KMS-11 (cell line): Measurements from ENCODE around the gene PTPN14.
A peak's percentile ranks its signal among the peaks of the same experiment; 100 is the strongest.

Source experiments
- H2AFZ ChIP-seq: fragments of 200-600 bp; sonication (generic); 2 replicates; pipeline ENCODE4 v1.6.1; 2016; ENCODE audit warnings: antibody characterized with exemption, mixed run types, low read depth
- H3K27ac ChIP-seq: fragments of 200-600 bp; sonication (generic); 2 replicates; pipeline ENCODE4 v1.6.1; 2016; ENCODE audit warnings: mild to moderate bottlenecking, mixed run types
- H3K27me3 ChIP-seq: fragments of 200-600 bp; sonication (generic); 2 replicates; pipeline ENCODE4 v1.6.1; 2017; ENCODE audit warnings: mild to moderate bottlenecking, low read depth, mixed run types, moderate library complexity; ENCODE audit not compliant: insufficient read depth
- H3K36me3 ChIP-seq: fragments of 200-600 bp; sonication (generic); 2 replicates; pipeline ENCODE4 v1.6.1; 2017; ENCODE audit warnings: mild to moderate bottlenecking, mixed run types; ENCODE audit not compliant: insufficient read depth
- H3K4me1 ChIP-seq: fragments of 200-600 bp; sonication (generic); 2 replicates; pipeline ENCODE4 v1.6.1; 2016; ENCODE audit warnings: mild to moderate bottlenecking, low read depth, mixed run types; ENCODE audit not compliant: poor library complexity, severe bottlenecking
- H3K4me2 ChIP-seq: fragments of 200-600 bp; sonication (generic); 2 replicates; pipeline ENCODE4 v1.7.0; 2016; ENCODE audit warnings: mild to moderate bottlenecking, mixed run types
- H3K4me3 ChIP-seq: fragments of 200-600 bp; sonication (generic); IDR thresholded peaks from 2 replicates; pipeline ENCODE4 v1.6.1; 2017; ENCODE audit warnings: low read depth, low read length, mixed read lengths; ENCODE audit not compliant: insufficient read depth
- H3K79me2 ChIP-seq: fragments of 200-600 bp; sonication (generic); 2 replicates; pipeline ENCODE4 v1.6.1; 2016; ENCODE audit warnings: low read depth, mixed run types; ENCODE audit not compliant: insufficient read depth
- H3K9ac ChIP-seq: fragments of 200-600 bp; sonication (generic); 2 replicates; pipeline ENCODE4 v1.6.1; 2016; ENCODE audit warnings: mild to moderate bottlenecking, mixed run types
- H4K20me1 ChIP-seq: fragments of 200-600 bp; sonication (generic); 2 replicates; pipeline ENCODE4 v1.6.1; 2016; ENCODE audit warnings: mild to moderate bottlenecking, mixed run types; ENCODE audit not compliant: insufficient read depth
- TF ChIP-seq, protein P1 (sequence below): fragments of 200-600 bp; sonication (generic); conservative IDR thresholded peaks from 2 replicates; pipeline ENCODE4 v1.6.1; 2017; ENCODE audit warnings: low read depth, mild to moderate bottlenecking, antibody characterized with exemption, low read length, moderate library complexity, mixed read lengths

The PTPN14 gene

DNA sequence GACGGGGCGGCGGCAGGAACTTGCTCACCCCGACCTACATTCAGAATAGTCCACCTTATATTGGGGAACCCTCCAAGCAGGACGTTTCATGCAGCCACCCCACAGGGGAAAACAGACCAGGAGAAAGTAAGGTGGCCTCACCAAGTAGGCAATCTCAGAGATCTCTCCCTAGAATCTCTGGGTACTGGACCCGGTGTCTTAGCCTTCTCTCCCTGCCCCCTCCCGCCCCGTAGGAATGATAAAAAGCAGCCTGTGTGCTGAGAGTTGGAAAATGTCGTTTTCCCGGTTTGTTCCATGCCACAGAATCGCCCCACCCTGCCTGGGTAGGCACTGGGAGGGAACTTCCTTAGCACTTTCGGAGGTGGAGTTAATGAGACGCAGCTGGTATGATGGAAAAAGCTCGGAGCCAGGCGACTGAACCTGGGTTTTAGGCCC, 789 bp upstream of the PTPN14 start:
- H3K4me3 ChIP-seq: peak overlapping the region; percentile 85
- peak overlapping the region; percentile 82 for H3K4me2 ChIP-seq
- no peaks in the 10 kb centered on the region for H3K79me2 ChIP-seq
- no peaks in the 10 kb centered on the region for H4K20me1 ChIP-seq
- TF ChIP-seq, protein P1, sequence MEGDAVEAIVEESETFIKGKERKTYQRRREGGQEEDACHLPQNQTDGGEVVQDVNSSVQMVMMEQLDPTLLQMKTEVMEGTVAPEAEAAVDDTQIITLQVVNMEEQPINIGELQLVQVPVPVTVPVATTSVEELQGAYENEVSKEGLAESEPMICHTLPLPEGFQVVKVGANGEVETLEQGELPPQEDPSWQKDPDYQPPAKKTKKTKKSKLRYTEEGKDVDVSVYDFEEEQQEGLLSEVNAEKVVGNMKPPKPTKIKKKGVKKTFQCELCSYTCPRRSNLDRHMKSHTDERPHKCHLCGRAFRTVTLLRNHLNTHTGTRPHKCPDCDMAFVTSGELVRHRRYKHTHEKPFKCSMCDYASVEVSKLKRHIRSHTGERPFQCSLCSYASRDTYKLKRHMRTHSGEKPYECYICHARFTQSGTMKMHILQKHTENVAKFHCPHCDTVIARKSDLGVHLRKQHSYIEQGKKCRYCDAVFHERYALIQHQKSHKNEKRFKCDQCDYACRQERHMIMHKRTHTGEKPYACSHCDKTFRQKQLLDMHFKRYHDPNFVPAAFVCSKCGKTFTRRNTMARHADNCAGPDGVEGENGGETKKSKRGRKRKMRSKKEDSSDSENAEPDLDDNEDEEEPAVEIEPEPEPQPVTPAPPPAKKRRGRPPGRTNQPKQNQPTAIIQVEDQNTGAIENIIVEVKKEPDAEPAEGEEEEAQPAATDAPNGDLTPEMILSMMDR: no peak
- peaks cover 5% of the 10 kb centered on the region for H3K4me1 ChIP-seq
- no peaks in the 10 kb centered on the region for H3K36me3 ChIP-seq
- no peak overlapping the region for H3K27ac ChIP-seq
- peak overlapping the region; percentile 60 for H3K9ac ChIP-seq
- H2AFZ ChIP-seq: peak overlapping the region; percentile 98
- no peaks in the 10 kb centered on the region for H3K27me3 ChIP-seq

DNA sequence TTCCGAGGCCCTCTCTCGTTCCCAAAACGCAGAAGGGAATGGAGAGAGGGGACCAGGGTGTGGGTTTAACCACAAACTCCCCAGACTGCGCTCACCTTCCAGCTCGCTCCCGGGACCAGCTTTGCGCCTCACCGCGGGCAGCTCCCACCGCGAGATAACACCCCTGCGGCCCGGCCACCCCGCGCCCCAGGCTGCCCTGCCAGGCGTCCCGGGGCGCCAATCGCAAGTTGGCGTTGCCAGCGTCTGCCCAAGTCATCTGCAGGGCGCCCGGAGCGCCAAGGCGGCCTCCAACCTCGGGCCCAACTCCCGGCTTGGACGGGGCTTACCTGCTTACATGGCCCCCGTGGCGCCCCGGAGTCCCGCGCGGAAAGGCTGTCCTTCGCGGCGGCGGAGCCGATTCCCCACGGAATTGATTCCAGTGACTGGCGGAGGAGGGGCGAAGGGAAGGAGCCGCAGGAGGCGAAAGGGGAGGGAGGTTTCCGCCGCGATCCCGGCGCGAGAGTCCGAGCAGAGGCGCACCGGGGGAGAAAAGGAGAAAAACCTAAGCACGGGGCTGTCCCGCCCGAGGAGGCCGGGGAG, 456 bp downstream of the PTPN14 start:
- H4K20me1 ChIP-seq: no peaks in the 10 kb centered on the region
- no peak overlapping the region for H3K27ac ChIP-seq
- H3K9ac ChIP-seq: peak overlapping the region; percentile 47; the same call in 1 of the 2 replicates
- H3K27me3 ChIP-seq: no peaks in the 10 kb centered on the region
- TF ChIP-seq, protein P1: no peak
- no peaks in the 10 kb centered on the region for H3K36me3 ChIP-seq
- peak overlapping the region; percentile 78 for H3K4me3 ChIP-seq
- H2AFZ ChIP-seq: peak overlapping the region; percentile 98
- no peaks in the 10 kb centered on the region for H3K79me2 ChIP-seq
- H3K4me1 ChIP-seq: peaks cover 5% of the 10 kb centered on the region
- H3K4me2 ChIP-seq: peak overlapping the region; percentile 82; the same call in 1 of the 2 replicates

DNA sequence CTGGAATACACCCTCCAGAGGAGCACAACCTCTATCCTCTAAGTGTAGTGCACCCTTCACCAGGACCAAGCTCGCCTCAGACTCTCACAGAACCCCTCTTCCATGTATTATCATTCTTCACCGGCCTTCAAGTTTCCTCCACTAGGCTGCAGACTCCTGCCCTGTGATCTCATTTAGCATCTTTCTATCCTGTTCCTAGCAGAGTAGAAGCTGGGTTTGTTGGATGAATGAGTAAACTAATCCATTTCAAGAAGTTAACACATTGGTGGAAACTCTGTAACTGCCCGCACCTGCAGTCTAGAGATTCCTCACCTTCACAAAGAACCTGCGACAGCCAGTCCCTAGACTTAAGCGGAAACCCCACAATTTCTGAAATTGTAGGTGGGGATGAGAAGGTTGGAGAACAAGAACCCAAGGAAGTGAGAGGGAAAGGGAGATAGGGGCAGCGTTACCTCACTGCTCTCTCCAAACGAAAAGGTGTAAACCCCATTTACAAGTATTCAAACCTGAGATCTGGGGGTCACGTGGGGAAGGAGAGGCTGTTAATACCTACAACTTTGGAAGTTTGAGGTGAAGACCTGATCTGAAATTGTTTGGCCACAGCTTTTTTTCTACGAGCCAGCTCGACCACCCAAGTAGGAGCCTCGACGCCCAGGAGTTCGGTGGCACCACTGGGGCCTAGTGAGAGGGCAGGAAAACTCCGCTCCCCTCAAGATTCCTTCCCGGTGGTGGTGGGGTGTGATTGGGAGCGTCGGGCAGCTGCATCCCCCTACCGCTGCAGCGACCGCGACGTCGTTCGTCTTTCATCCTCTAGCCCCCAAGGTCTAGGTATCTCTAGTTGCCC, 1.2 kb downstream of the PTPN14 start:
- no peak overlapping the region for H3K9ac ChIP-seq
- no peaks in the 10 kb centered on the region for H3K27me3 ChIP-seq
- H3K4me1 ChIP-seq: peaks cover 5% of the 10 kb centered on the region
- no peaks in the 10 kb centered on the region for H4K20me1 ChIP-seq
- H2AFZ ChIP-seq: no peak overlapping the region
- TF ChIP-seq, protein P1: no peak
- no peak overlapping the region for H3K27ac ChIP-seq
- H3K79me2 ChIP-seq: no peaks in the 10 kb centered on the region
- H3K4me3 ChIP-seq: no peak overlapping the region
- no peaks in the 10 kb centered on the region for H3K36me3 ChIP-seq
- no peak overlapping the region for H3K4me2 ChIP-seq

- H3K79me2 ChIP-seq: no peaks in the 10 kb centered on the region
- peaks cover 5% of the 10 kb centered on the region for H3K4me1 ChIP-seq
- no peaks in the 10 kb centered on the region for H4K20me1 ChIP-seq
- H3K4me2 ChIP-seq: no peak overlapping the region
- H2AFZ ChIP-seq: no peak overlapping the region
- TF ChIP-seq, protein P1: no peak
- H3K27ac ChIP-seq: no peak overlapping the region
- no peak overlapping the region for H3K4me3 ChIP-seq
- H3K36me3 ChIP-seq: no peaks in the 10 kb centered on the region
- no peak overlapping the region for H3K9ac ChIP-seq
- H3K27me3 ChIP-seq: no peaks in the 10 kb centered on the region
These were observed 1.8 kb downstream of the PTPN14 start for GRCh38 chr1:214549604-214550003.
